Osteoblast (primary cell): ENCODE data around the gene ANKRD13C. TPM values are rescaled to one million over a fixed set of nuclear protein-coding genes. Genes with fewer than 3 reads are reported as not detected.

Experiments
- DNase-seq: peaks from one replicate; pipeline ENCODE4 v3.0.0; 2011; ENCODE audit warnings: low spot score, mixed read lengths; ENCODE audit not compliant: insufficient read length; ENCODE audit errors: missing footprints
- H2AFZ ChIP-seq: 2 replicates; pipeline ENCODE4 v1.6.0; 2011; ENCODE audit warnings: mild to moderate bottlenecking, low read length
- H3K27ac ChIP-seq: 2 replicates; pipeline ENCODE4 v1.5.1; 2011; ENCODE audit warnings: mild to moderate bottlenecking, low read depth, low read length, moderate library complexity
- H3K27me3 ChIP-seq: 2 replicates; pipeline ENCODE4 v1.6.0; 2012; ENCODE audit warnings: mild to moderate bottlenecking, control low read depth, inconsistent platforms, low read length, moderate library complexity; ENCODE audit not compliant: insufficient read depth
- H3K36me3 ChIP-seq: 2 replicates; pipeline ENCODE4 v1.5.1; 2011; ENCODE audit warnings: mild to moderate bottlenecking, low read length, control low read depth, moderate library complexity; ENCODE audit not compliant: insufficient read depth
- H3K4me1 ChIP-seq: 2 replicates; pipeline ENCODE4 v1.5.1; 2011; ENCODE audit warnings: mild to moderate bottlenecking, low read length, control low read depth, moderate library complexity; ENCODE audit not compliant: insufficient read depth
- H3K4me2 ChIP-seq: 2 replicates; pipeline ENCODE4 v1.6.0; 2011; ENCODE audit warnings: mild to moderate bottlenecking, low read length; ENCODE audit not compliant: insufficient read depth
- H3K4me3 ChIP-seq: fragments of 200-600 bp; sonication (generic); 3 replicates; pipeline ENCODE4 v1.5.1; 2012; ENCODE audit warnings: mild to moderate bottlenecking, low read length, inconsistent platforms; ENCODE audit not compliant: insufficient read depth
- H3K79me2 ChIP-seq: 2 replicates; pipeline ENCODE4 v1.6.0; 2012; ENCODE audit warnings: mild to moderate bottlenecking, low read length, control low read depth, inconsistent platforms; ENCODE audit not compliant: insufficient read depth
- H3K9me3 ChIP-seq: 2 replicates; pipeline ENCODE4 v1.5.1; 2011; ENCODE audit warnings: low read depth, low read length, control low read depth
- H4K20me1 ChIP-seq: 2 replicates; pipeline ENCODE4 v1.6.0; 2012; ENCODE audit warnings: mild to moderate bottlenecking, low read length, control low read depth; ENCODE audit not compliant: insufficient read depth
- total RNA-seq: library from RNA; depleted of rRNA; stranded (reverse); fragments of >200 nt; gene quantifications from 2 replicates; pipeline ENCODE4 v1.2.3, GENCODE V29; 2012
- TF ChIP-seq, protein P1 (sequence below): IDR thresholded peaks from 2 replicates; pipeline ENCODE4 v1.5.1; 2011; ENCODE audit warnings: mild to moderate bottlenecking, low read depth, low read length, moderate library complexity; ENCODE audit errors: extremely low read depth

ANKRD13C gene
- total RNA-seq, 1 donor: 39.1 TPM

DNA sequence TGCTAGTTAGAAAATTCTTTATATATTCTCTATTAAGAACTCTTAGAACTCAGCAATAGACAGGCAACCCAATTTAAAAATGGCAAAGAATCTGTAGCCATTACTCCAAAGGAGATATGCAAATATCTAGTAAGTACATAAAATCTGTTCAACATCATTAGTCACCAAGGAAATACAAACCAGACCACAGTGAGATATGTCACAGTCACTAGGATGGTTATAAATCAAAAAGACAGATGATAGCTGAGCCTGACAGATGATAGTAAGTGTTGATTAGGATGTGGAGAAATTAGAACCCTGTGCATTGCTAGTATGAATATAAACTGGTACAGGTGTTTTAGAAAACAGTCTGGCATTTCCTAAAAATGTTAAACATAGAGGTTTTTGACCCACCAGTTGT is 106.8 kb downstream of the ANKRD13C start:
- no peak for DNase-seq
- H3K9me3 ChIP-seq: no peaks in the 10 kb centered on the region
- peaks cover 95% of the 10 kb centered on the region for H3K36me3 ChIP-seq
- peaks cover 11% of the 10 kb centered on the region for H4K20me1 ChIP-seq
- H3K27ac ChIP-seq: no peak overlapping the region
- no peak overlapping the region for H2AFZ ChIP-seq
- H3K4me1 ChIP-seq: no peaks in the 10 kb centered on the region
- H3K79me2 ChIP-seq: peaks cover 5% of the 10 kb centered on the region
- TF ChIP-seq, protein P1, sequence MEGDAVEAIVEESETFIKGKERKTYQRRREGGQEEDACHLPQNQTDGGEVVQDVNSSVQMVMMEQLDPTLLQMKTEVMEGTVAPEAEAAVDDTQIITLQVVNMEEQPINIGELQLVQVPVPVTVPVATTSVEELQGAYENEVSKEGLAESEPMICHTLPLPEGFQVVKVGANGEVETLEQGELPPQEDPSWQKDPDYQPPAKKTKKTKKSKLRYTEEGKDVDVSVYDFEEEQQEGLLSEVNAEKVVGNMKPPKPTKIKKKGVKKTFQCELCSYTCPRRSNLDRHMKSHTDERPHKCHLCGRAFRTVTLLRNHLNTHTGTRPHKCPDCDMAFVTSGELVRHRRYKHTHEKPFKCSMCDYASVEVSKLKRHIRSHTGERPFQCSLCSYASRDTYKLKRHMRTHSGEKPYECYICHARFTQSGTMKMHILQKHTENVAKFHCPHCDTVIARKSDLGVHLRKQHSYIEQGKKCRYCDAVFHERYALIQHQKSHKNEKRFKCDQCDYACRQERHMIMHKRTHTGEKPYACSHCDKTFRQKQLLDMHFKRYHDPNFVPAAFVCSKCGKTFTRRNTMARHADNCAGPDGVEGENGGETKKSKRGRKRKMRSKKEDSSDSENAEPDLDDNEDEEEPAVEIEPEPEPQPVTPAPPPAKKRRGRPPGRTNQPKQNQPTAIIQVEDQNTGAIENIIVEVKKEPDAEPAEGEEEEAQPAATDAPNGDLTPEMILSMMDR: no peak
- H3K4me3 ChIP-seq: no peak overlapping the region
- no peak overlapping the region for H3K4me2 ChIP-seq
- H3K27me3 ChIP-seq: no peaks in the 10 kb centered on the region

DNA sequence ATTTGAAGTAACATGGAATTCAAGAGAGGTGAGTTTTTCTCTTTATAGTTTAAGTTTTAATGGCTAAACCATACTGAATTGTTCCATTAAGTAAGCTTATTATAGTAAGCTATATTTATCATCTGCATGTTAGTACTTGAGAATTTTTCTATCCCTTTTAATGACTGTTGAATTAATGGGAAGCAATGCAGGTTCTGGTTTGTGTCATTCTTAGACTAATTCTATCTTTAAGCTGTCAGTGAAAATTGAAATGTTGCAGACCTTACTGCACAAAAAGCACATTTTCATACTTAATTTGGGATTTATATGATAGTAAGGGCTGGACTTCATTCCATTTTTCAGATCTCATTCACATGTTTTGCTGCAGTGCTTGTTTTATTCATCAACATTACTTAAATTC is 107.4 kb downstream of the ANKRD13C start:
- TF ChIP-seq, protein P1: no peak
- Histone ChIP-seq H3K9me3 (no peaks in the 10 kb centered on the region), H3K4me1 (no peaks in the 10 kb centered on the region), H3K36me3 (peaks cover 100% of the 10 kb centered on the region), H4K20me1 (peaks cover 11% of the 10 kb centered on the region), H3K79me2 (peaks cover 5% of the 10 kb centered on the region), H3K27me3 (no peaks in the 10 kb centered on the region), H3K4me3 (no peak overlapping the region), H3K4me2 (no peak overlapping the region), H2AFZ (no peak overlapping the region), H3K27ac (no peak overlapping the region)
- DNase-seq: no peak

DNA sequence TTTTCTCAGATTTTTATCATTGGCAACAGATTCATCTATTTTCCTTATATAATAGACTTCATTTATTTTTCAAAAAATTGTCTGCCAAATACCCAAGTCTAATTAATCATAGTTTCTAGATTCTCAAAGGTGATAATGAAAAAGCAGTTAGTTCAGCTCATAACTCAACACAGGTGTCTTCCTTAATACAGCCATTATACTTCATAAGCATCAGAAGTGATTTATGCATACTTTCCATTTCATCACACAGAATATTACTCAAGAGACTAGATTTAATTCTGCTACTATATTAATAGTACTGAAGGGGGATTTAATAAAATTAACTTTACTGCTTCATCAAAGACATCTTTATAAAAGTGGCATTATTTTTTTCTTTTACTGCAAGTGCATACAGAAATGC is 114.6 kb downstream of the ANKRD13C start:
- Histone ChIP-seq H3K9me3 (no peaks in the 10 kb centered on the region), H3K27ac (no peak overlapping the region), H2AFZ (no peak overlapping the region), H3K4me2 (no peak overlapping the region), H4K20me1 (peaks cover 7% of the 10 kb centered on the region), H3K4me1 (no peaks in the 10 kb centered on the region), H3K27me3 (no peaks in the 10 kb centered on the region), H3K4me3 (no peak overlapping the region), H3K36me3 (peaks cover 96% of the 10 kb centered on the region), H3K79me2 (peaks cover 21% of the 10 kb centered on the region)
- TF ChIP-seq, protein P1: no peak
- DNase-seq: no peak

DNA sequence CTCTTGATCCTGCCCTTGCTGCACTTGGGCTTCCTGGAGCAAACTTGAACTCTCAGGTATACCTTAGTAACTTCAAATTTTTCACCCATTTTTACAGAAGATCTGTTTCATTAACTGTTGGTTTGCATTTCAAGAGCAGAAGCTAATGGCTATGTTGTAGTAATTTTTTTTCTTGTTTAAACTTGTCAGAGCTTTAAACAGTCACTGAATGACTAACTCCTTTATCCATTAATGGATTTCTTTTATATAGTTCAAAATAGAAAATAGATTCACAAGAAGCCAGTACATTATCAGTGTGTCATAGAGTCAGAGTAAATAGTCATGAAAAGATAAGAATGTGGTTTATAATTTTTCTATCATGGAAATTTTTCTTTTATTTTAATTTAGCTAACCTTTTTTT is 119.8 kb downstream of the ANKRD13C start:
- Histone ChIP-seq H3K9me3 (no peaks in the 10 kb centered on the region), H3K27me3 (no peaks in the 10 kb centered on the region), H2AFZ (no peak overlapping the region), H3K27ac (no peak overlapping the region), H4K20me1 (peaks cover 2% of the 10 kb centered on the region), H3K4me3 (no peak overlapping the region), H3K4me1 (no peaks in the 10 kb centered on the region), H3K79me2 (peaks cover 53% of the 10 kb centered on the region), H3K4me2 (no peak overlapping the region), H3K36me3 (peaks cover 96% of the 10 kb centered on the region)
- TF ChIP-seq, protein P1: no peak
- no peak for DNase-seq
